IMR-90 (cell line): ENCODE results near the gene GPRC5D. TPM values are rescaled to one million over a fixed set of nuclear protein-coding genes. Genes with fewer than 3 reads are reported as not detected.

Source experiments
- ATAC-seq: fragments of 200-7000 bp; cut with Tn5 transposase; 2 replicates; pipeline ENCODE4 v1.9.1; 2020; ENCODE audit warnings: low read depth, mild to moderate bottlenecking, moderate library complexity
- BruUV-seq: library from RNA; stranded (reverse); fragments of 400-500 nt; replicated peaks from 2 replicates; lab custom pipeline; 2021; lab: Mats Ljungman, UMichigan
- CTCF ChIA-PET: fragments of 300-600 bp; formaldehyde crosslinking; extraction: SDS; loops from one replicate; lab custom pipeline; 2021; ENCODE audit warnings: antibody characterized with exemption; lab: Yijun Ruan, JAX
- POLR2A ChIA-PET: fragments of 300-600 bp; sonication (Branson Sonifier 250); formaldehyde crosslinking; loops from one replicate; lab custom pipeline; 2022; ENCODE audit warnings: antibody characterized with exemption; ENCODE audit not compliant: unreplicated experiment; lab: Charles Lee
- DNase-seq: peaks from one replicate; pipeline ENCODE4 v3.0.0; 2013
- H2AFZ ChIP-seq: replicated peaks from 2 replicates; pipeline ENCODE3; 2013; ENCODE audit warnings: low read length, mild to moderate bottlenecking; ENCODE audit not compliant: poor library complexity
- H2AK5ac ChIP-seq: 2 replicates; pipeline ENCODE4 v1.6.1; 2013; ENCODE audit warnings: low read depth, low read length, inconsistent platforms
- H2AK9ac ChIP-seq: replicated peaks from 2 replicates; pipeline ENCODE3; 2013; ENCODE audit warnings: mild to moderate bottlenecking, low read depth, low read length, moderate library complexity; ENCODE audit not compliant: poor library complexity
- H2BK120ac ChIP-seq: 2 replicates; pipeline ENCODE4 v1.6.1; 2013; ENCODE audit warnings: low read depth, low read length, inconsistent platforms
- H2BK15ac ChIP-seq: 3 replicates; pipeline ENCODE4 v1.6.1; 2013; ENCODE audit warnings: low read depth, low read length, inconsistent platforms
- H2BK20ac ChIP-seq: 2 replicates; pipeline ENCODE4 v1.6.1; 2013; ENCODE audit warnings: low read depth, mild to moderate bottlenecking, inconsistent platforms, low read length, moderate library complexity
- H2BK5ac ChIP-seq: 2 replicates; pipeline ENCODE4 v1.6.1; 2013; ENCODE audit warnings: mild to moderate bottlenecking, low read depth, low read length, inconsistent platforms; ENCODE audit not compliant: poor library complexity, severe bottlenecking
- H3K14ac ChIP-seq: replicated peaks from 2 replicates; pipeline ENCODE4 v1.6.1; 2013; ENCODE audit warnings: low read depth, low read length, inconsistent platforms
- H3K18ac ChIP-seq: 2 replicates; pipeline ENCODE4 v1.6.1; 2013; ENCODE audit warnings: low read depth, low read length, control low read depth
- H3K23ac ChIP-seq: 2 replicates; pipeline ENCODE4 v1.6.1; 2013; ENCODE audit warnings: low read depth, low read length, inconsistent platforms
- H3K27ac ChIP-seq: 2 replicates; pipeline ENCODE4 v1.5.1; 2013; ENCODE audit warnings: mild to moderate bottlenecking, control low read depth, low read length; ENCODE audit not compliant: insufficient read depth
- H3K27me3 ChIP-seq: 2 replicates; pipeline ENCODE4 v1.6.1; 2013; ENCODE audit warnings: low read length; ENCODE audit not compliant: control insufficient read depth, insufficient read depth
- H3K36me3 ChIP-seq: 2 replicates; pipeline ENCODE4 v1.6.1; 2013; ENCODE audit warnings: low read length, mixed read lengths; ENCODE audit not compliant: control insufficient read depth, insufficient read depth
- H3K4ac ChIP-seq: 2 replicates; pipeline ENCODE4 v1.6.1; 2013; ENCODE audit warnings: low read depth, low read length, inconsistent platforms
- H3K4me1 ChIP-seq: 2 replicates; pipeline ENCODE4 v1.6.1; 2013; ENCODE audit warnings: low read length, mixed read lengths; ENCODE audit not compliant: control insufficient read depth, insufficient read depth
- H3K4me2 ChIP-seq: 2 replicates; pipeline ENCODE4 v1.6.1; 2013; ENCODE audit warnings: low read depth, mild to moderate bottlenecking, control low read depth, low read length, moderate library complexity
- H3K4me3 ChIP-seq: 2 replicates; pipeline ENCODE4 v1.5.1; 2013; ENCODE audit warnings: low read depth, mild to moderate bottlenecking, control low read depth, low read length, moderate library complexity; ENCODE audit not compliant: insufficient read depth
- H3K56ac ChIP-seq: 2 replicates; pipeline ENCODE4 v1.6.1; 2013; ENCODE audit warnings: low read length, inconsistent platforms; ENCODE audit not compliant: insufficient read depth; ENCODE audit errors: extremely low read depth
- H3K79me1 ChIP-seq, 2 experiments: 2 replicates each; pipeline ENCODE4 v1.6.1; 2013; ENCODE audit warnings: low read length in 2 of 2, inconsistent platforms in 1 of 2, low read depth in 1 of 2
- H3K9ac ChIP-seq: 2 replicates; pipeline ENCODE4 v1.6.1; 2013; ENCODE audit warnings: low read depth, low read length, control low read depth
- H3K9me1 ChIP-seq: 2 replicates; pipeline ENCODE4 v1.6.1; 2013; ENCODE audit warnings: low read length, inconsistent platforms; ENCODE audit not compliant: insufficient read depth
- H3K9me3 ChIP-seq: 2 replicates; pipeline ENCODE4 v1.6.1; 2013; ENCODE audit warnings: low read length; ENCODE audit not compliant: control insufficient read depth, insufficient read depth
- H4K20me1 ChIP-seq: 2 replicates; pipeline ENCODE4 v1.6.1; 2013; ENCODE audit warnings: low read length, inconsistent platforms; ENCODE audit not compliant: insufficient read depth
- H4K5ac ChIP-seq: 2 replicates; pipeline ENCODE4 v1.6.1; 2013; ENCODE audit warnings: mild to moderate bottlenecking, low read depth, low read length, control low read depth
- H4K8ac ChIP-seq, 2 experiments: 2 replicates each; pipeline ENCODE4 v1.6.1; 2013; ENCODE audit warnings: low read depth in 2 of 2, low read length in 2 of 2, control low read depth in 1 of 2, inconsistent platforms in 1 of 2
- H4K91ac ChIP-seq: 2 replicates; pipeline ENCODE4 v1.6.1; 2013; ENCODE audit warnings: low read depth, low read length, inconsistent platforms; ENCODE audit not compliant: insufficient read depth
- BHLHE40 ChIP-seq: fragments of 150-350 bp; IDR thresholded peaks from 2 replicates; pipeline ENCODE4 v1.6.1; 2016; ENCODE audit warnings: mild to moderate bottlenecking, low read depth, low read length
- CHD1 ChIP-seq: IDR thresholded peaks from 2 replicates; pipeline ENCODE4 v1.6.1; 2012; ENCODE audit warnings: low read depth, low read length, improper control_type of control experiment
- CTCF ChIP-seq: conservative IDR thresholded peaks from 2 replicates; pipeline ENCODE4 v1.5.1; 2012; ENCODE audit warnings: mild to moderate bottlenecking, low read depth, low read length, improper control_type of control experiment
- ELK1 ChIP-seq: fragments of 150-350 bp; IDR thresholded peaks from 2 replicates; pipeline ENCODE4 v1.6.1; 2016; ENCODE audit warnings: low read depth, mild to moderate bottlenecking, low read length, moderate library complexity, borderline replicate concordance
- FOS ChIP-seq: fragments of 150-350 bp; IDR thresholded peaks from 2 replicates; pipeline ENCODE4 v1.6.1; 2016; ENCODE audit warnings: low read depth, low read length
- MAFK ChIP-seq: IDR thresholded peaks from 2 replicates; pipeline ENCODE4 v1.6.1; 2012; ENCODE audit warnings: low read depth, low read length, improper control_type of control experiment
- MAZ ChIP-seq: IDR thresholded peaks from 2 replicates; pipeline ENCODE4 v1.6.1; 2012; ENCODE audit warnings: low read depth, mild to moderate bottlenecking, low read length, improper control_type of control experiment, moderate library complexity, borderline replicate concordance
- MXI1 ChIP-seq: IDR thresholded peaks from 2 replicates; pipeline ENCODE4 v1.6.1; 2012; ENCODE audit warnings: low read depth, mild to moderate bottlenecking, low read length, moderate library complexity, borderline replicate concordance
- NFE2L2 ChIP-seq: fragments of 150-350 bp; IDR thresholded peaks from 2 replicates; pipeline ENCODE4 v1.6.1; 2016; ENCODE audit warnings: low read depth, mild to moderate bottlenecking, low read length
- POLR2A ChIP-seq: IDR thresholded peaks from 2 replicates; pipeline ENCODE4 v1.6.1; 2012; ENCODE audit warnings: mild to moderate bottlenecking, low read depth, low read length
- RAD21 ChIP-seq: IDR thresholded peaks from 2 replicates; pipeline ENCODE4 v1.6.1; 2012; ENCODE audit warnings: low read length, improper control_type of control experiment
- RCOR1 ChIP-seq: IDR thresholded peaks from 2 replicates; pipeline ENCODE4 v1.6.1; 2012; ENCODE audit warnings: mild to moderate bottlenecking, low read length, improper control_type of control experiment; ENCODE audit not compliant: insufficient replicate concordance
- RFX5 ChIP-seq: IDR thresholded peaks from 2 replicates; pipeline ENCODE4 v1.8.0; 2012; ENCODE audit warnings: low read depth, mild to moderate bottlenecking, low read length, moderate library complexity
- SMC3 ChIP-seq: fragments of 150-350 bp; IDR thresholded peaks from 2 replicates; pipeline ENCODE4 v1.6.1; 2016; ENCODE audit warnings: low read depth, mild to moderate bottlenecking, antibody characterized with exemption, low read length, moderate library complexity
- USF2 ChIP-seq: fragments of 150-350 bp; IDR thresholded peaks from 2 replicates; pipeline ENCODE4 v1.6.1; 2017; ENCODE audit warnings: mild to moderate bottlenecking, antibody characterized with exemption, low read length, low read depth
- WGBS, 2 experiments: methylation state at CpG; one replicate each; pipeline versions ENCODE4 v1.1.5 to v1.1.7; 2013; ENCODE audit warnings: missing lambda C conversion rate in 2 of 2; ENCODE audit not compliant: insufficient read length in 1 of 2; ENCODE audit errors: extremely low coverage in 2 of 2; 5-methylcytosine and 5-hydroxymethylcytosine counted together
- dilution Hi-C: fragments of 300-500 bp; cut with HindIII; formaldehyde crosslinking; loops from one replicate; pipeline ENCODE4 v1.14.3; 2018; ENCODE audit warnings: low sequenced_read_pairs; ENCODE audit not compliant: unreplicated experiment
- in situ Hi-C: fragments of 300-500 bp; cut with MboI; formaldehyde crosslinking; loops from 3 replicates; pipeline ENCODE4 v1.14.3; 2019; ENCODE audit warnings: low sequenced_read_pairs, inconsistent platforms, mixed read lengths
- intact Hi-C: fragments of 100-400 bp; cut with micrococcal nuclease; formaldehyde crosslinking; loops from 2 replicates; pipeline ENCODE4 v1.10.0; 2022
- polyA plus RNA-seq, 3 experiments: library from polyadenylated mRNA; depleted of rRNA; stranded (reverse); fragments of >200 nt; gene quantifications; 2 replicates each; pipeline ENCODE4 v1.2.3, GENCODE V29; 2012; ENCODE audit warnings: low replicate concordance in 1 of 3
- total RNA-seq: library from RNA; depleted of rRNA; stranded (reverse); fragments of >200 nt; gene quantifications from 2 replicates; pipeline ENCODE4 v1.2.3, GENCODE V29; 2012

Gene GPRC5D
- total and polyA plus RNA-seq, 2 of the 4 experiments (the other 2 are of a cell fraction), result not detected

- H2BK15ac ChIP-seq, result no peak overlapping the region
- H4K5ac ChIP-seq, result no peak overlapping the region
- in situ Hi-C loops (no loop called here), intact Hi-C loops (loop anchor here (5.0 kb wide), 2 partner anchors 34 to 249 kb away; no protein-coding TSS in a partner anchor), dilution Hi-C loops (no loop called here)
- peaks cover 29% of the 10 kb centered on the region for H3K4me1 ChIP-seq
- no TSS peak for BruUV-seq
- H3K23ac ChIP-seq, result no peak overlapping the region
- H4K8ac ChIP-seq, result no peak overlapping the region
- WGBS, 2 experiments, result 0% methylated on average over 1 of the region's 2 CpGs; no CpG with 5 or more reads in 1 of the 2 experiments
- no peak overlapping the region for H2AFZ ChIP-seq
- H3K27ac ChIP-seq, result no peak overlapping the region
- peak; percentile 96 for DNase-seq
- peaks cover 3% of the 10 kb centered on the region; the same call in 1 of the 2 replicates for H3K9me3 ChIP-seq
- 0 out of 2 replicates have a peak overlapping the region, but pooled peaks have one; percentile 29 for H2BK20ac ChIP-seq
- H2AK9ac ChIP-seq, result no peak overlapping the region
- H4K20me1 ChIP-seq, result peaks cover 9% of the 10 kb centered on the region
- no peak overlapping the region for H3K9ac ChIP-seq
- H2BK120ac ChIP-seq, result no peak overlapping the region; the same call in 1 of the 2 replicates
- POLR2A ChIA-PET, result interaction anchor here (0.6 kb wide), 3 partner anchors 23 to 139 kb away, joined by 3 to 5 read pairs (median 4); no protein-coding TSS in a partner anchor
- no peak overlapping the region for H4K91ac ChIP-seq
- H2BK5ac ChIP-seq, result peak overlapping the region; percentile 53
- H3K4me2 ChIP-seq, result no peak overlapping the region
- H3K27me3 ChIP-seq, result no peaks in the 10 kb centered on the region
- peak overlapping the region; percentile 54; the same call in 1 of the 2 replicates for H3K4ac ChIP-seq
- no peak overlapping the region for H3K4me3 ChIP-seq
- peaks cover 30 to 59% of the 10 kb centered on the region in 2 experiments for H3K79me1 ChIP-seq
- peaks cover 33% of the 10 kb centered on the region for H3K36me3 ChIP-seq
- CTCF ChIA-PET, result interaction anchor here (0.6 to 1.7 kb wide), 9 partner anchors 9 to 208 kb away, joined by 3 to 6 read pairs (median 4); no protein-coding TSS in a partner anchor
- no peak overlapping the region for H3K56ac ChIP-seq
- peak overlapping the region; percentile 10; the same call in 1 of the 2 replicates for H3K18ac ChIP-seq
- no peak overlapping the region for H2AK5ac ChIP-seq
- H3K9me1 ChIP-seq, result peaks cover 31% of the 10 kb centered on the region
- 0 out of 2 replicates have a peak overlapping the region, but pooled peaks have one; percentile 43 for H3K14ac ChIP-seq
- ATAC-seq, result peak; percentile 56
- TF ChIP-seq BHLHE40 (peak; percentile 65), NFE2L2 (peak; percentile 91), POLR2A (no peak), ELK1 (no peak), CHD1 (no peak), RCOR1 (no peak), USF2 (no peak), MXI1 (peak; percentile 84), FOS (peak; percentile 95), RFX5 (no peak), RAD21 (peak; percentile 23; the same call in 1 of the 2 replicates), CTCF (no peak), SMC3 (0 out of 2 replicates have a peak, but pooled peaks have one; percentile 4), MAFK (peak; percentile 71), MAZ (no peak)
These were observed 24.4 kb upstream of the GPRC5D start for GRCh38 chr12:12976366-12976765.
